ENCODE measurements around the gene CCDC74B. TPM values are rescaled to one million over a fixed set of nuclear protein-coding genes. Genes with fewer than 3 reads are reported as not detected.
"Not testable (repeated sequence)": the region's sequence is repeated elsewhere in the genome, so short reads cannot be mapped to it uniquely, and the experiment has no call there.

The CCDC74B gene
- total RNA-seq, 1 donor from 2014 or later, result 0.78 TPM

GRCh38 chr2:130165293-130166016 is 20.5 kb upstream of the CCDC74B start:
- ATAC-seq, result no peak
- H3K4me1 ChIP-seq, result no peaks in the 10 kb centered on the region
- no peaks in the 10 kb centered on the region for H3K9me3 ChIP-seq
- no peak for DNase-seq
- TF ChIP-seq CTCF (IDR thresholded peaks at IDR 0.05), result no peak
- no peaks in the 10 kb centered on the region for H3K27me3 ChIP-seq
- no peak overlapping the region for H3K4me3 ChIP-seq
- no peak overlapping the region for H3K27ac ChIP-seq
- intact Hi-C loops (cut with DNase I), result no loop called here
- H3K36me3 ChIP-seq, result peaks cover 66% of the 10 kb centered on the region

GRCh38 chr2:130162968-130163367 is 18.1 kb upstream of the CCDC74B start:
- Histone ChIP-seq H3K9me3 (no peaks in the 10 kb centered on the region), H3K4me3 (no peak overlapping the region), H3K27me3 (no peaks in the 10 kb centered on the region), H3K27ac (no peak overlapping the region), H3K36me3 (peaks cover 53% of the 10 kb centered on the region), H3K4me1 (no peaks in the 10 kb centered on the region)
- intact Hi-C loops (cut with DNase I), result no loop called here
- DNase-seq (no peak), ATAC-seq (no peak)
- no peak for TF ChIP-seq CTCF (IDR thresholded peaks at IDR 0.05)

- H3K27me3 ChIP-seq; H3K4me1 ChIP-seq; DNase-seq; ATAC-seq; H3K9me3 ChIP-seq; H3K4me3 ChIP-seq; H3K27ac ChIP-seq; intact Hi-C loops (cut with DNase I): not testable (repeated sequence)
- H3K36me3 ChIP-seq, result peaks cover 48% of the 10 kb centered on the region
Observed at GRCh38 chr2:130162486-130162885, 17.6 kb upstream of the CCDC74B start.

- peaks cover 34% of the 10 kb centered on the region for H3K36me3 ChIP-seq
- H3K27me3 ChIP-seq; H3K4me1 ChIP-seq; H3K27ac ChIP-seq; ATAC-seq; DNase-seq; H3K9me3 ChIP-seq; intact Hi-C loops (cut with DNase I); H3K4me3 ChIP-seq: not testable (repeated sequence)
Observed at GRCh38 chr2:130160838-130161705, 16.2 kb upstream of the CCDC74B start.

GRCh38 chr2:130160131-130160530 is 15.2 kb upstream of the CCDC74B start:
- Histone ChIP-seq H3K27ac (no peak overlapping the region), H3K27me3 (no peaks in the 10 kb centered on the region), H3K4me3 (no peak overlapping the region), H3K36me3 (peaks cover 25% of the 10 kb centered on the region), H3K4me1 (no peaks in the 10 kb centered on the region), H3K9me3 (no peaks in the 10 kb centered on the region)
- TF ChIP-seq CTCF (IDR thresholded peaks at IDR 0.05), result no peak
- DNase-seq (no peak), ATAC-seq (no peak)
- intact Hi-C loops (cut with DNase I), result no loop called here

- peaks cover 17% of the 10 kb centered on the region for H3K36me3 ChIP-seq
- H3K4me3 ChIP-seq; DNase-seq; ATAC-seq; H3K4me1 ChIP-seq; H3K27me3 ChIP-seq; H3K9me3 ChIP-seq; intact Hi-C loops (cut with DNase I); H3K27ac ChIP-seq: not testable (repeated sequence)
Observed at GRCh38 chr2:130159376-130159775, 14.5 kb upstream of the CCDC74B start.

- intact Hi-C loops (cut with DNase I), result no loop called here
- no peaks in the 10 kb centered on the region for H3K27me3 ChIP-seq
- no peaks in the 10 kb centered on the region for H3K4me1 ChIP-seq
- no peak overlapping the region for H3K27ac ChIP-seq
- ATAC-seq (no peak), DNase-seq (no peak)
- peaks cover 10% of the 10 kb centered on the region for H3K36me3 ChIP-seq
- no peak overlapping the region for H3K4me3 ChIP-seq
- no peaks in the 10 kb centered on the region for H3K9me3 ChIP-seq
- TF ChIP-seq CTCF (IDR thresholded peaks at IDR 0.05), result no peak
Observed at GRCh38 chr2:130158631-130159030, 13.7 kb upstream of the CCDC74B start.

GRCh38 chr2:130157825-130158514 is 13.1 kb upstream of the CCDC74B start:
- ATAC-seq; intact Hi-C loops (cut with DNase I); H3K27ac ChIP-seq; H3K4me1 ChIP-seq; H3K4me3 ChIP-seq; H3K9me3 ChIP-seq; DNase-seq; H3K36me3 ChIP-seq; H3K27me3 ChIP-seq: not testable (repeated sequence)

GRCh38 chr2:130157354-130157753 is 12.4 kb upstream of the CCDC74B start:
- H3K4me1 ChIP-seq; H3K27me3 ChIP-seq; H3K36me3 ChIP-seq; ATAC-seq; DNase-seq; intact Hi-C loops (cut with DNase I); H3K27ac ChIP-seq; H3K4me3 ChIP-seq; H3K9me3 ChIP-seq: not testable (repeated sequence)
